GM21529 (cell line): ENCODE measurements around the gene OSBPL6.
"Not testable (repeated sequence)": the region's sequence is repeated elsewhere in the genome, so short reads cannot be mapped to it uniquely, and the experiment has no call there.

Experiments
- ATAC-seq: cut with Tn5 transposase; IDR thresholded peaks from one replicate; pipeline ENCODE4 v1.9.1; 2021; ENCODE audit not compliant: unreplicated experiment

Gene OSBPL6

GRCh38 chr2:178394859-178395258 is 200.5 kb downstream of the OSBPL6 start:
- ATAC-seq = no peak

GRCh38 chr2:178395295-178395694 is 201.0 kb downstream of the OSBPL6 start:
- no peak for ATAC-seq

- ATAC-seq = no peak
Measured at GRCh38 chr2:178395941-178396570, 201.7 kb downstream of the OSBPL6 start.

GRCh38 chr2:178397002-178397605 is 202.8 kb downstream of the OSBPL6 start:
- ATAC-seq = peak; percentile 95

- no peak for ATAC-seq
Measured at GRCh38 chr2:178401994-178402437, 207.7 kb downstream of the OSBPL6 start.

GRCh38 chr2:178403671-178404306 is 209.5 kb downstream of the OSBPL6 start:
- ATAC-seq = peak; percentile 40

GRCh38 chr2:178404368-178404767 is 210.1 kb downstream of the OSBPL6 start:
- ATAC-seq = peak; percentile 99

- no peak for ATAC-seq
Measured at GRCh38 chr2:178409261-178409660, 214.9 kb downstream of the OSBPL6 start.

GRCh38 chr2:178412047-178412446 is 217.7 kb downstream of the OSBPL6 start:
- no peak for ATAC-seq

- ATAC-seq = not testable (repeated sequence)
Measured at GRCh38 chr2:178412453-178412852, 218.1 kb downstream of the OSBPL6 start.

- ATAC-seq = peak; percentile 74
Measured at GRCh38 chr2:178413472-178414265, 219.4 kb downstream of the OSBPL6 start.

- peak; percentile 82 for ATAC-seq
Measured at GRCh38 chr2:178414266-178415247, 220.2 kb downstream of the OSBPL6 start.

GRCh38 chr2:178415979-178416378 is 221.7 kb downstream of the OSBPL6 start:
- no peak for ATAC-seq

- no peak for ATAC-seq
Measured at GRCh38 chr2:178417916-178418315, 223.6 kb downstream of the OSBPL6 start.

- no peak for ATAC-seq
Measured at GRCh38 chr2:178418426-178418825, 224.1 kb downstream of the OSBPL6 start.

- ATAC-seq = no peak
Measured at GRCh38 chr2:178419123-178419522, 224.8 kb downstream of the OSBPL6 start.

GRCh38 chr2:178420463-178420999 is 226.2 kb downstream of the OSBPL6 start:
- no peak for ATAC-seq

GRCh38 chr2:178422097-178422496 is 227.8 kb downstream of the OSBPL6 start:
- no peak for ATAC-seq

GRCh38 chr2:178423746-178424145 is 229.4 kb downstream of the OSBPL6 start:
- not testable (repeated sequence) for ATAC-seq

GRCh38 chr2:178425255-178425827 is 231.0 kb downstream of the OSBPL6 start:
- ATAC-seq = no peak
